ENCODE measurements around the gene ANP32E. TPM values are rescaled to one million over a fixed set of nuclear protein-coding genes. Genes with fewer than 3 reads are reported as not detected.

The ANP32E gene
- total and polyA plus RNA-seq, 2 of the 13 experiments (the other 11 are each of a cell fraction or from before 2014, with no cell fraction given): 10.3 to 53.0 TPM

GRCh38 chr1:150259758-150260669 lies 24.1 kb upstream of the ANP32E start (continued):
- TF ChIP-seq, protein P1, sequence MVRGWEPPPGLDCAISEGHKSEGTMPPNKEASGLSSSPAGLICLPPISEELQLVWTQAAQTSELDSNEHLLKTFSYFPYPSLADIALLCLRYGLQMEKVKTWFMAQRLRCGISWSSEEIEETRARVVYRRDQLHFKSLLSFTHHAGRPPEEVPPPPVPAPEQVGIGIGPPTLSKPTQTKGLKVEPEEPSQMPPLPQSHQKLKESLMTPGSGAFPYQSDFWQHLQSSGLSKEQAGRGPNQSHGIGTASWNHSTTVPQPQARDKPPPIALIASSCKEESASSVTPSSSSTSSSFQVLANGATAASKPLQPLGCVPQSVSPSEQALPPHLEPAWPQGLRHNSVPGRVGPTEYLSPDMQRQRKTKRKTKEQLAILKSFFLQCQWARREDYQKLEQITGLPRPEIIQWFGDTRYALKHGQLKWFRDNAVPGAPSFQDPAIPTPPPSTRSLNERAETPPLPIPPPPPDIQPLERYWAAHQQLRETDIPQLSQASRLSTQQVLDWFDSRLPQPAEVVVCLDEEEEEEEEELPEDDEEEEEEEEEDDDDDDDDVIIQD (CRISPR knock-in tag; IDR thresholded peaks at IDR 0.05; ENCODE audit: low read depth): peak; percentile 25; the same call in 1 of the 2 replicates
- TF ChIP-seq, protein P2, sequence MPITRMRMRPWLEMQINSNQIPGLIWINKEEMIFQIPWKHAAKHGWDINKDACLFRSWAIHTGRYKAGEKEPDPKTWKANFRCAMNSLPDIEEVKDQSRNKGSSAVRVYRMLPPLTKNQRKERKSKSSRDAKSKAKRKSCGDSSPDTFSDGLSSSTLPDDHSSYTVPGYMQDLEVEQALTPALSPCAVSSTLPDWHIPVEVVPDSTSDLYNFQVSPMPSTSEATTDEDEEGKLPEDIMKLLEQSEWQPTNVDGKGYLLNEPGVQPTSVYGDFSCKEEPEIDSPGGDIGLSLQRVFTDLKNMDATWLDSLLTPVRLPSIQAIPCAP (CRISPR knock-in tag; IDR thresholded peaks at IDR 0.05; ENCODE audit: low read depth): no peak
- TF ChIP-seq KLF12 (CRISPR knock-in tag; IDR thresholded peaks at IDR 0.05; ENCODE audit: borderline replicate concordance) (no peak), RARA (CRISPR knock-in tag; IDR thresholded peaks at IDR 0.05) (no peak), ZNF292 (CRISPR knock-in tag; IDR thresholded peaks at IDR 0.05; ENCODE audit: borderline replicate concordance, low read depth) (peak; percentile 71; the same call in 1 of the 2 replicates), ZNF616 (CRISPR knock-in tag; IDR thresholded peaks at IDR 0.05; ENCODE audit: low read depth) (no peak), HMGA1 (CRISPR knock-in tag; conservative IDR thresholded peaks at IDR 0.05) (no peak), ZKSCAN8 (CRISPR knock-in tag; IDR thresholded peaks at IDR 0.05; ENCODE audit: borderline replicate concordance) (0 out of 2 replicates have a peak, but pooled peaks have one; percentile 24), RBAK (CRISPR knock-in tag; IDR thresholded peaks at IDR 0.05) (no peak), SIX1 (CRISPR knock-in tag; IDR thresholded peaks at IDR 0.05; ENCODE audit: borderline replicate concordance) (peak; percentile 93), SPEN (CRISPR knock-in tag; IDR thresholded peaks at IDR 0.05; ENCODE audit: low read depth) (0 out of 2 replicates have a peak, but pooled peaks have one; percentile 23), MAFF (IDR thresholded peaks at IDR 0.05; ENCODE audit: low read depth, low read length) (no peak), GTF3A (CRISPR knock-in tag; conservative IDR thresholded peaks at IDR 0.05) (no peak), ZKSCAN5 (CRISPR knock-in tag; IDR thresholded peaks at IDR 0.05) (no peak), ASH2L (IDR thresholded peaks at IDR 0.05; ENCODE audit: insufficient read length, low read depth, low read length) (no peak), SUZ12 (IDR thresholded peaks at IDR 0.05; ENCODE audit: low read depth, low read length) (no peak), RNF2 (conservative IDR thresholded peaks at IDR 0.05; ENCODE audit: low read depth) (no peak), ZBTB26 (CRISPR knock-in tag; IDR thresholded peaks at IDR 0.05; ENCODE audit: borderline replicate concordance) (0 out of 2 replicates have a peak, but pooled peaks have one; percentile 23), ZNF343 (CRISPR knock-in tag; IDR thresholded peaks at IDR 0.05) (no peak)
- TF ChIP-seq, protein P3, sequence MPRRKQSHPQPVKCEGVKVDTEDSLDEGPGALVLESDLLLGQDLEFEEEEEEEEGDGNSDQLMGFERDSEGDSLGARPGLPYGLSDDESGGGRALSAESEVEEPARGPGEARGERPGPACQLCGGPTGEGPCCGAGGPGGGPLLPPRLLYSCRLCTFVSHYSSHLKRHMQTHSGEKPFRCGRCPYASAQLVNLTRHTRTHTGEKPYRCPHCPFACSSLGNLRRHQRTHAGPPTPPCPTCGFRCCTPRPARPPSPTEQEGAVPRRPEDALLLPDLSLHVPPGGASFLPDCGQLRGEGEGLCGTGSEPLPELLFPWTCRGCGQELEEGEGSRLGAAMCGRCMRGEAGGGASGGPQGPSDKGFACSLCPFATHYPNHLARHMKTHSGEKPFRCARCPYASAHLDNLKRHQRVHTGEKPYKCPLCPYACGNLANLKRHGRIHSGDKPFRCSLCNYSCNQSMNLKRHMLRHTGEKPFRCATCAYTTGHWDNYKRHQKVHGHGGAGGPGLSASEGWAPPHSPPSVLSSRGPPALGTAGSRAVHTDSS (CRISPR knock-in tag; conservative IDR thresholded peaks at IDR 0.05): no peak
